A549 (cell line): Measurements from ENCODE around the gene PDCD1. TPM values are rescaled to one million over a fixed set of nuclear protein-coding genes. Genes with fewer than 3 reads are reported as not detected.
"Not testable (repeated sequence)": the region's sequence is repeated elsewhere in the genome, so short reads cannot be mapped to it uniquely, and the experiment has no call there.

Source experiments
- ATAC-seq, 2 experiments: fragments of 200-7000 bp in 1 of 2; fragments of >200 bp in 1 of 2; cut with Nextera tagmentation in 1 of 2; cut with Tn5 transposase in 1 of 2; 3 replicates each; pipeline versions ENCODE4 v1.8.0 to v1.9.1; 2018 to 2020; ENCODE audit warnings: mild to moderate bottlenecking in 1 of 2, moderate library complexity in 1 of 2
- CTCF ChIA-PET: fragments of 300-600 bp; sonication (Branson Sonifier 250); formaldehyde crosslinking; extraction: SDS; loops from one replicate; lab custom pipeline; 2021; ENCODE audit warnings: antibody characterized with exemption, inconsistent platforms; lab: Yijun Ruan, JAX
- POLR2A ChIA-PET: fragments of 350-600 bp; formaldehyde crosslinking; extraction: SDS; loops from one replicate; lab custom pipeline; 2021; ENCODE audit warnings: antibody characterized with exemption, inconsistent platforms; lab: Yijun Ruan, JAX
- DNase-seq, 2 experiments: peaks; one replicate each; pipeline versions ENCODE4 v3.0.0 to v3.0.0-alpha.2; 2011 to 2016; ENCODE audit warnings: low read depth in 1 of 2, low spot score in 1 of 2
- FAIRE-seq: peaks from 2 replicates; lab custom pipeline; 2011; peaks lifted over from hg19 to GRCh38; lab: Jason Lieb, UNC
- H3K27ac ChIP-seq, 2 experiments: fragments of >200 bp; sonication (Bioruptor Twin); formaldehyde crosslinking; 3 replicates each; pipeline ENCODE4 v1.5.1; 2016 to 2017
- H3K4me1 ChIP-seq: fragments of >200 bp; sonication (Bioruptor Twin); formaldehyde crosslinking; 3 replicates; pipeline ENCODE4 v1.6.1; 2016
- H3K4me2 ChIP-seq: fragments of >200 bp; sonication (Bioruptor Twin); formaldehyde crosslinking; 3 replicates; pipeline ENCODE4 v1.6.1; 2016
- H3K4me3 ChIP-seq: fragments of >200 bp; sonication (Bioruptor Twin); formaldehyde crosslinking; 3 replicates; pipeline ENCODE4 v1.5.1; 2016
- H3K9me3 ChIP-seq: fragments of >200 bp; sonication (Bioruptor Twin); formaldehyde crosslinking; 3 replicates; pipeline ENCODE4 v1.6.1; 2016
- CBX2 ChIP-seq: fragments of 200-600 bp; sonication (generic); IDR thresholded peaks from 2 replicates; pipeline ENCODE4 v1.6.1; 2016; ENCODE audit warnings: low read depth, mild to moderate bottlenecking, borderline replicate concordance
- CBX8 ChIP-seq: fragments of 200-600 bp; sonication (generic); IDR thresholded peaks from 2 replicates; pipeline ENCODE4 v1.6.1; 2016
- EHF ChIP-seq: fragments of 250-450 bp; sonication (Bioruptor Pico); IDR thresholded peaks from 2 replicates; pipeline ENCODE4 v1.5.0; 2020; ENCODE audit warnings: mild to moderate bottlenecking
- FOXS1 ChIP-seq: fragments of 250-450 bp; sonication (Bioruptor Pico); IDR thresholded peaks from 2 replicates; pipeline ENCODE4 v1.5.0; 2020; ENCODE audit warnings: mild to moderate bottlenecking, moderate library complexity
- GATA3 ChIP-seq: IDR thresholded peaks from 2 replicates; pipeline ENCODE4 v1.6.1; 2012; ENCODE audit warnings: borderline replicate concordance
- KDM5A ChIP-seq: fragments of 200-600 bp; sonication (generic); IDR thresholded peaks from 2 replicates; pipeline ENCODE4 v1.6.1; 2016; ENCODE audit warnings: antibody characterized with exemption, mild to moderate bottlenecking
- NPAS2 ChIP-seq: fragments of 250-450 bp; sonication (Bioruptor Pico); IDR thresholded peaks from 2 replicates; pipeline ENCODE4 v1.8.0; 2022; ENCODE audit warnings: mild to moderate bottlenecking, moderate library complexity, borderline replicate concordance
- NR3C1 ChIP-seq: fragments of >200 bp; sonication (Bioruptor Twin); formaldehyde crosslinking; IDR thresholded peaks from 3 replicates; pipeline ENCODE4 v1.6.1; 2017
- POLR2A ChIP-seq: IDR thresholded peaks from 2 replicates; pipeline ENCODE4 v1.6.1; 2012; ENCODE audit warnings: mild to moderate bottlenecking, low read length
- RCOR1 ChIP-seq: fragments of 150-350 bp; IDR thresholded peaks from 2 replicates; pipeline ENCODE4 v1.6.1; 2014; ENCODE audit warnings: antibody characterized with exemption, low read length, low read depth
- RFX5 ChIP-seq: fragments of 450-650 bp; IDR thresholded peaks from 2 replicates; pipeline ENCODE4 v1.7.1; 2014; ENCODE audit warnings: antibody characterized with exemption, mild to moderate bottlenecking, moderate library complexity
- SREBF2 ChIP-seq: fragments of 450-650 bp; IDR thresholded peaks from 2 replicates; pipeline ENCODE4 v1.6.1; 2014; ENCODE audit warnings: mild to moderate bottlenecking, moderate library complexity
- TP53 ChIP-seq: fragments of 250-450 bp; sonication (Bioruptor Pico); IDR thresholded peaks from 2 replicates; pipeline ENCODE4 v1.5.0; 2021; ENCODE audit warnings: mild to moderate bottlenecking, moderate library complexity
- ZC3H11A ChIP-seq: fragments of 450-650 bp; IDR thresholded peaks from 2 replicates; pipeline ENCODE4 v1.6.1; 2014; ENCODE audit warnings: antibody characterized with exemption, mild to moderate bottlenecking
- ZSCAN20 ChIP-seq: fragments of 250-450 bp; sonication (Bioruptor Pico); IDR thresholded peaks from 2 replicates; pipeline ENCODE4 v1.8.0; 2022; ENCODE audit warnings: mild to moderate bottlenecking, moderate library complexity
- WGBS: methylation state at CpG from one replicate; pipeline ENCODE4 v1.1.6; 2017; ENCODE audit errors: missing lambda C conversion rate; 5-methylcytosine and 5-hydroxymethylcytosine counted together
- polyA plus RNA-seq, 4 experiments: library from polyadenylated mRNA; depleted of rRNA in 3 of 4; stranded (reverse); fragments of >200 nt; fragmentation: RNase III in 1 of 4; extraction: RNeasy Plus Mini Kit Qiagen cat#74134 plus additional on column Dnase treatment in 1 of 4; gene quantifications; 2 replicates in 3 of 4; 3 replicates in 1 of 4; pipeline ENCODE4 v1.2.3, GENCODE V29; 2011 to 2017
- TF ChIP-seq, protein P1 (sequence below): fragments of >200 bp; sonication (Bioruptor Twin); formaldehyde crosslinking; IDR thresholded peaks from 3 replicates; pipeline ENCODE4 v1.5.1; 2016
- TF ChIP-seq, protein P2 (sequence below): IDR thresholded peaks from 2 replicates; pipeline ENCODE4 v1.6.1; 2012; ENCODE audit warnings: low read depth, borderline replicate concordance
- TF ChIP-seq, protein P3 (sequence below): fragments of 250-450 bp; sonication (Bioruptor Pico); IDR thresholded peaks from 2 replicates; pipeline ENCODE4 v1.5.0; 2020; ENCODE audit warnings: low read depth, mild to moderate bottlenecking, moderate library complexity

PDCD1 gene
- polyA plus RNA-seq, 2 of the 4 experiments (the other 2 are of a cell fraction) = not detected

DNA sequence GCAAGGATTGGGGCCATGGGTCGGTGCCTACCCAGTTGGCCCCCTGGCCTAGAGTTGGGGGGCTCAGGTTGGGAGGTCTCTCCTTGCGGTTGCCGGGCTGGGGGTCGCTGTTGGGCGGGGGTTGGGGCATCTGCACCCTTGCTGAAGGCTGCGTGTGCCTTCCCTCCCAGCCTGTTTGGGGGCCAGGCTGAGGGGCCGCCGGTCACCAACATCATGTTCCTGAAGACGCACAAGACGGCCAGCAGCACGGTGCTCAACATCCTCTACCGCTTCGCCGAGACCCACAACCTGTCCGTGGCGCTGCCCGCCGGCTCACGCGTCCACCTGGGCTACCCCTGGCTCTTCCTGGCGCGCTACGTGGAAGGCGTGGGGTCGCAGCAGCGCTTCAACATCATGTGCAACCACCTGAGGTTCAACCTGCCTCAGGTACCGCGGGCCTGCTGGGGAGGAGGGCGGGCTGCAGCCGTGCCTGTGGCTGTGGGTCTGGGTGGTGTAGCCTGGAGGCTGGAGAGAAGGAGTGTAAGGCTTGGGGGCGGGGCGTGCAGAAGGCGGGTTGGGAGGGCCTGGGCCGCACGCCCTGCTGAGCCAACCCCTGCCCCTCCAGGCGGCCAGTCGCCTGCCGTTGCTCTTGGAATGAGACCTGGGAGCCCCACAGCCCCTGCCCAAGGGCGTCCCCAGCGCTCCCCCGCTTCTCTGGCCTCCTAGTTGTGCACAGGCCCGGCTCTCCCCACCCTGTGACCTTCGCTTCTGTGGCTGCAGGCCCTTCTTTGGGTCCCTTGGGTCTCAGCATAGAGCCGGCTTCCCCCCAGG lies 56.9 kb downstream of the PDCD1 start:
- no peaks in the 10 kb centered on the region for H3K9me3 ChIP-seq
- WGBS = 89% methylated on average over 32 of the region's 44 CpGs
- ChIA-PET CTCF (no interaction called here), POLR2A (no interaction called here)
- TF ChIP-seq ZC3H11A (no peak), RFX5 (no peak), SREBF2 (no peak), POLR2A (no peak), KDM5A (no peak), CBX8 (no peak), ZSCAN20 (CRISPR knock-in tag) (no peak), TP53 (no peak), FOXS1 (CRISPR knock-in tag) (no peak), NR3C1 (no peak), NPAS2 (no peak), RCOR1 (no peak), EHF (CRISPR knock-in tag) (no peak), GATA3 (no peak), CBX2 (no peak)
- TF ChIP-seq, protein P1, sequence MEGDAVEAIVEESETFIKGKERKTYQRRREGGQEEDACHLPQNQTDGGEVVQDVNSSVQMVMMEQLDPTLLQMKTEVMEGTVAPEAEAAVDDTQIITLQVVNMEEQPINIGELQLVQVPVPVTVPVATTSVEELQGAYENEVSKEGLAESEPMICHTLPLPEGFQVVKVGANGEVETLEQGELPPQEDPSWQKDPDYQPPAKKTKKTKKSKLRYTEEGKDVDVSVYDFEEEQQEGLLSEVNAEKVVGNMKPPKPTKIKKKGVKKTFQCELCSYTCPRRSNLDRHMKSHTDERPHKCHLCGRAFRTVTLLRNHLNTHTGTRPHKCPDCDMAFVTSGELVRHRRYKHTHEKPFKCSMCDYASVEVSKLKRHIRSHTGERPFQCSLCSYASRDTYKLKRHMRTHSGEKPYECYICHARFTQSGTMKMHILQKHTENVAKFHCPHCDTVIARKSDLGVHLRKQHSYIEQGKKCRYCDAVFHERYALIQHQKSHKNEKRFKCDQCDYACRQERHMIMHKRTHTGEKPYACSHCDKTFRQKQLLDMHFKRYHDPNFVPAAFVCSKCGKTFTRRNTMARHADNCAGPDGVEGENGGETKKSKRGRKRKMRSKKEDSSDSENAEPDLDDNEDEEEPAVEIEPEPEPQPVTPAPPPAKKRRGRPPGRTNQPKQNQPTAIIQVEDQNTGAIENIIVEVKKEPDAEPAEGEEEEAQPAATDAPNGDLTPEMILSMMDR = no peak
- TF ChIP-seq, protein P2, sequence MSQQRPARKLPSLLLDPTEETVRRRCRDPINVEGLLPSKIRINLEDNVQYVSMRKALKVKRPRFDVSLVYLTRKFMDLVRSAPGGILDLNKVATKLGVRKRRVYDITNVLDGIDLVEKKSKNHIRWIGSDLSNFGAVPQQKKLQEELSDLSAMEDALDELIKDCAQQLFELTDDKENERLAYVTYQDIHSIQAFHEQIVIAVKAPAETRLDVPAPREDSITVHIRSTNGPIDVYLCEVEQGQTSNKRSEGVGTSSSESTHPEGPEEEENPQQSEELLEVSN = no peak
- TF ChIP-seq, protein P3, sequence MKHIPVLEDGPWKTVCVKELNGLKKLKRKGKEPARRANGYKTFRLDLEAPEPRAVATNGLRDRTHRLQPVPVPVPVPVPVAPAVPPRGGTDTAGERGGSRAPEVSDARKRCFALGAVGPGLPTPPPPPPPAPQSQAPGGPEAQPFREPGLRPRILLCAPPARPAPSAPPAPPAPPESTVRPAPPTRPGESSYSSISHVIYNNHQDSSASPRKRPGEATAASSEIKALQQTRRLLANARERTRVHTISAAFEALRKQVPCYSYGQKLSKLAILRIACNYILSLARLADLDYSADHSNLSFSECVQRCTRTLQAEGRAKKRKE = no peak
- peaks cover 18% of the 10 kb centered on the region for H3K4me1 ChIP-seq
- no peak overlapping the region for H3K4me3 ChIP-seq
- ATAC-seq (peak in 1 of 2 experiments; percentile 8; a peak in 1 of 6 replicates), FAIRE-seq (no peak), DNase-seq (no peak)
- no peak overlapping the region for H3K27ac ChIP-seq
- H3K4me2 ChIP-seq = no peak overlapping the region

DNA sequence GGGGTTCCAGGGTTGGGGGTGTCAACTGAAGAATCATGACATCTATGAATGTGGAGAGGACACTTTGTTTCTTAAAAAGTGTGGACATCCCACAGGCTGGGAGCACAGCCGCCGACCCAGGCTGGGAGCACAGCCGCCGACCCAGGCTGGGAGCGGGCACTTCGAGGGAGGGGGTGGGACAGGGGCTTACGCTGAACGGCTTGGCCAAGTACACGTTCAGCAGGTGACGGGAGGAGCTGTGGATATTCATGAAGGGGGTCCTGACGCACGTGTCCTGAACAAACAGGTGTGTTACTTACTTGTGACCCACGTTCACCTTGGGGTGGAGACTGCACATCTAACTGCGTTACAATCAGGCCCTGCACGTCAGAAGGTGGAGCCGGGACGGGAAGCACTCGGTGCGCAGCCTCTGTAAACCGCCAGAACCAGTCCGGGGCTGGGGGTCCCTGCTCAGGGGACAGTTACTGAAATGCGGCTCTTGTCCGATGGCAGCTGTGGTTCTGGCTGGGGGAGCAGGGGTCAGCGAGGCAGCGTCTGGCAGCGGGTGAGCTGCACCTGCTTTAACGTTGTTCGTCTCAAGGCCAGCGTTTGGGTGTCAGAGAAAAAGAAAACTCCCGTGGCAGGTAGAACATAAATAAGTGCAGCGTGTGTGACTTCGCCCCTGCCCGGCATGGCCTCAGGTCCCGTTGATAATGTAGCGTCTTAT lies 58.3 kb downstream of the PDCD1 start:
- DNase-seq, ATAC-seq, CTCF ChIA-PET, H3K27ac ChIP-seq, POLR2A ChIA-PET, FAIRE-seq, H3K4me2 ChIP-seq, H3K9me3 ChIP-seq, H3K4me3 ChIP-seq: not testable (repeated sequence)
- 75% methylated on average over 25 of the region's 35 CpGs for WGBS
- H3K4me1 ChIP-seq = peaks cover 18% of the 10 kb centered on the region

Other genes starting within 250 kb of the PDCD1 start
- 36.1 and 37.3 TPM in 2 replicates for gene THAP4, start 221.7 kb downstream of the PDCD1 start, polyA plus RNA-seq (2011; rRNA removed)
- gene THAP4, start 221.7 kb downstream of the PDCD1 start, polyA plus RNA-seq (2017; fragmentation: RNase III; extraction: RNeasy Plus Mini Kit Qiagen cat#74134 plus additional on column Dnase treatment) = 51.0 to 56.7 TPM (median 53.2 TPM) in 3 replicates
- gene ATG4B, start 221.2 kb downstream of the PDCD1 start, polyA plus RNA-seq (2011; rRNA removed) = 75.2 and 75.6 TPM in 2 replicates
- 68.8 to 74.7 TPM (median 70.3 TPM) in 3 replicates for gene ATG4B, start 221.2 kb downstream of the PDCD1 start, polyA plus RNA-seq (2017; fragmentation: RNase III; extraction: RNeasy Plus Mini Kit Qiagen cat#74134 plus additional on column Dnase treatment)
- 62.7 and 68.7 TPM in 2 replicates for gene DTYMK, start 172.1 kb downstream of the PDCD1 start, polyA plus RNA-seq (2011; rRNA removed)
- 90.7 to 99.5 TPM (median 98.9 TPM) in 3 replicates for gene DTYMK, start 172.1 kb downstream of the PDCD1 start, polyA plus RNA-seq (2017; fragmentation: RNase III; extraction: RNeasy Plus Mini Kit Qiagen cat#74134 plus additional on column Dnase treatment)
- 28.4 and 28.6 TPM in 2 replicates for gene ING5, start 156.9 kb downstream of the PDCD1 start, polyA plus RNA-seq (2011; rRNA removed)
- gene ING5, start 156.9 kb downstream of the PDCD1 start, polyA plus RNA-seq (2017; fragmentation: RNase III; extraction: RNeasy Plus Mini Kit Qiagen cat#74134 plus additional on column Dnase treatment) = 29.6 to 31.0 TPM (median 30.1 TPM) in 3 replicates
- gene D2HGDH, start 124.3 kb downstream of the PDCD1 start, polyA plus RNA-seq (2011; rRNA removed) = 6.5 and 7.0 TPM in 2 replicates
- gene D2HGDH, start 124.3 kb downstream of the PDCD1 start, polyA plus RNA-seq (2017; fragmentation: RNase III; extraction: RNeasy Plus Mini Kit Qiagen cat#74134 plus additional on column Dnase treatment) = 16.5 to 18.8 TPM (median 18.5 TPM) in 3 replicates
- gene GAL3ST2, start 82.1 kb downstream of the PDCD1 start, polyA plus RNA-seq (2011; rRNA removed) = 0.15 TPM in 1 of 2 replicates, not detected in the other
- 0.41 to 0.86 TPM (median 0.61 TPM) in 3 replicates for gene GAL3ST2, start 82.1 kb downstream of the PDCD1 start, polyA plus RNA-seq (2017; fragmentation: RNase III; extraction: RNeasy Plus Mini Kit Qiagen cat#74134 plus additional on column Dnase treatment)
- 0.08 and 0.13 TPM in 2 replicates for gene NEU4, start 49.7 kb downstream of the PDCD1 start, polyA plus RNA-seq (2011; rRNA removed)
- gene NEU4, start 49.7 kb downstream of the PDCD1 start, polyA plus RNA-seq (2017; fragmentation: RNase III; extraction: RNeasy Plus Mini Kit Qiagen cat#74134 plus additional on column Dnase treatment) = 0.19 to 0.70 TPM (median 0.25 TPM) in 3 replicates
- gene RTP5, start 10.8 kb upstream of the PDCD1 start, polyA plus RNA-seq (2011; rRNA removed) = not detected in 2 replicates
- not detected in 3 replicates for gene RTP5, start 10.8 kb upstream of the PDCD1 start, polyA plus RNA-seq (2017; fragmentation: RNase III; extraction: RNeasy Plus Mini Kit Qiagen cat#74134 plus additional on column Dnase treatment)